Caco-2 (cell line): ENCODE results near the gene FARS2. TPM values are rescaled to one million over a fixed set of nuclear protein-coding genes. Genes with fewer than 3 reads are reported as not detected.

Source experiments
- BruUV-seq: library from RNA; stranded (reverse); fragments of 400-500 nt; replicated peaks from 2 replicates; lab custom pipeline; 2021; lab: Mats Ljungman, UMichigan
- CTCF ChIA-PET: fragments of 300-600 bp; sonication (Branson Sonifier 250); formaldehyde crosslinking; loops from one replicate; lab custom pipeline; 2022; ENCODE audit warnings: antibody characterized with exemption; lab: Charles Lee
- POLR2A ChIA-PET: fragments of 300-600 bp; sonication (Branson Sonifier 250); formaldehyde crosslinking; loops from one replicate; lab custom pipeline; 2022; ENCODE audit warnings: antibody characterized with exemption; lab: Charles Lee
- DNase-seq, 2 experiments: peaks; one replicate each; pipeline versions ENCODE4 v3.0.0 to v3.0.0-alpha.2; 2020 to 2022
- H3K27me3 ChIP-seq: replicated peaks from 2 replicates; pipeline ENCODE4 v1.6.0; 2011; ENCODE audit warnings: low read length; ENCODE audit not compliant: control insufficient read depth, insufficient read depth
- H3K36me3 ChIP-seq: 2 replicates; pipeline ENCODE4 v1.5.1; 2011; ENCODE audit warnings: low read length; ENCODE audit not compliant: control insufficient read depth, insufficient read depth
- H3K4me1 ChIP-seq: fragments of 250-450 bp; sonication (Bioruptor Pico); 2 replicates; pipeline ENCODE4 v1.5.1; 2020; ENCODE audit warnings: mild to moderate bottlenecking
- H3K4me3 ChIP-seq: 2 replicates; pipeline ENCODE4 v1.5.1; 2011; ENCODE audit warnings: low read depth, mild to moderate bottlenecking, control low read depth, low read length
- H3K9me3 ChIP-seq: fragments of 250-450 bp; sonication (Bioruptor Pico); 2 replicates; pipeline ENCODE4 v1.5.1; 2020; ENCODE audit warnings: mild to moderate bottlenecking, moderate library complexity
- H3K27ac Mint-ChIP-seq: one replicate; pipeline ENCODE4 v1.8.0; 2022; ENCODE audit warnings: mixed read lengths; ENCODE audit not compliant: unreplicated experiment
- H3K27me3 Mint-ChIP-seq: one replicate; pipeline ENCODE4 v1.8.0; 2022; ENCODE audit warnings: mixed read lengths; ENCODE audit not compliant: insufficient read depth, unreplicated experiment
- H3K36me3 Mint-ChIP-seq: one replicate; pipeline ENCODE4 v1.8.0; 2022; ENCODE audit warnings: mild to moderate bottlenecking, mixed read lengths; ENCODE audit not compliant: insufficient read depth, unreplicated experiment
- H3K4me1 Mint-ChIP-seq: one replicate; pipeline ENCODE4 v1.8.0; 2022; ENCODE audit warnings: low read depth, mixed read lengths; ENCODE audit not compliant: unreplicated experiment
- H3K4me3 Mint-ChIP-seq: one replicate; pipeline ENCODE4 v1.8.0; 2022; ENCODE audit warnings: mild to moderate bottlenecking, moderate library complexity, mixed read lengths; ENCODE audit not compliant: unreplicated experiment
- H3K9me3 Mint-ChIP-seq: one replicate; pipeline ENCODE4 v1.8.0; 2022; ENCODE audit warnings: mixed read lengths; ENCODE audit not compliant: unreplicated experiment
- intact Hi-C: fragments of 100-400 bp; cut with micrococcal nuclease; formaldehyde crosslinking; loops from one replicate; pipeline ENCODE4 v1.10.0; 2022; ENCODE audit not compliant: unreplicated experiment
- total RNA-seq: library from RNA; stranded (reverse); gene quantifications from 2 replicates; pipeline ENCODE4 v1.2.3, GENCODE V29; 2022
- TF ChIP-seq, protein P1 (sequence below), 2 experiments: fragments of 200-600 bp in 1 of 2; IDR thresholded peaks; 1 replicate in 1 of 2; 2 replicates in 1 of 2; pipeline versions ENCODE4 v1.5.1 to v1.8.0; 2011 to 2022; ENCODE audit warnings: antibody characterized with exemption in 1 of 2, control low read depth in 1 of 2, inconsistent platforms in 1 of 2, low read depth in 1 of 2, low read length in 1 of 2, mild to moderate bottlenecking in 1 of 2, moderate library complexity in 1 of 2; ENCODE audit not compliant: insufficient read depth in 1 of 2, severe bottlenecking in 1 of 2, unreplicated experiment in 1 of 2

FARS2 gene
- total RNA-seq, 1 experiment from 2014 or later = 15.4 TPM

- ChIA-PET CTCF (no interaction called here), POLR2A (no interaction called here)
- H3K36me3 Mint-ChIP-seq = peaks cover 13% of the 10 kb centered on the region
These were observed 23.5 kb upstream of the FARS2 start for GRCh38 chr6:5237805-5238204.

GRCh38 chr6:5238336-5238735 lies 23.0 kb upstream of the FARS2 start:
- CTCF ChIA-PET = no interaction called here

More at GRCh38 chr6:5237805-5238204, 23.5 kb upstream of the FARS2 start:
- TF ChIP-seq, protein P1, sequence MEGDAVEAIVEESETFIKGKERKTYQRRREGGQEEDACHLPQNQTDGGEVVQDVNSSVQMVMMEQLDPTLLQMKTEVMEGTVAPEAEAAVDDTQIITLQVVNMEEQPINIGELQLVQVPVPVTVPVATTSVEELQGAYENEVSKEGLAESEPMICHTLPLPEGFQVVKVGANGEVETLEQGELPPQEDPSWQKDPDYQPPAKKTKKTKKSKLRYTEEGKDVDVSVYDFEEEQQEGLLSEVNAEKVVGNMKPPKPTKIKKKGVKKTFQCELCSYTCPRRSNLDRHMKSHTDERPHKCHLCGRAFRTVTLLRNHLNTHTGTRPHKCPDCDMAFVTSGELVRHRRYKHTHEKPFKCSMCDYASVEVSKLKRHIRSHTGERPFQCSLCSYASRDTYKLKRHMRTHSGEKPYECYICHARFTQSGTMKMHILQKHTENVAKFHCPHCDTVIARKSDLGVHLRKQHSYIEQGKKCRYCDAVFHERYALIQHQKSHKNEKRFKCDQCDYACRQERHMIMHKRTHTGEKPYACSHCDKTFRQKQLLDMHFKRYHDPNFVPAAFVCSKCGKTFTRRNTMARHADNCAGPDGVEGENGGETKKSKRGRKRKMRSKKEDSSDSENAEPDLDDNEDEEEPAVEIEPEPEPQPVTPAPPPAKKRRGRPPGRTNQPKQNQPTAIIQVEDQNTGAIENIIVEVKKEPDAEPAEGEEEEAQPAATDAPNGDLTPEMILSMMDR (IDR thresholded peaks at IDR 0.05; ENCODE audit: insufficient read depth in 1 of 2, low read depth in 1 of 2, low read length in 1 of 2, severe bottlenecking in 1 of 2, unreplicated experiment in 1 of 2) = no peak
- Mint-ChIP-seq H3K27me3 (no peaks in the 10 kb centered on the region), H3K27ac (no peak overlapping the region), H3K4me3 (no peak overlapping the region), H3K9me3 (no peaks in the 10 kb centered on the region), H3K4me1 (no peaks in the 10 kb centered on the region)
- H3K9me3 ChIP-seq = no peaks in the 10 kb centered on the region
- no peaks in the 10 kb centered on the region; the same call in 1 of the 2 replicates for H3K36me3 ChIP-seq
- no peak for DNase-seq
- H3K4me3 ChIP-seq = no peak overlapping the region
- no TSS peak for BruUV-seq
- H3K4me1 ChIP-seq = no peaks in the 10 kb centered on the region
- intact Hi-C loops = no loop called here
- no peaks in the 10 kb centered on the region for H3K27me3 ChIP-seq

DNA sequence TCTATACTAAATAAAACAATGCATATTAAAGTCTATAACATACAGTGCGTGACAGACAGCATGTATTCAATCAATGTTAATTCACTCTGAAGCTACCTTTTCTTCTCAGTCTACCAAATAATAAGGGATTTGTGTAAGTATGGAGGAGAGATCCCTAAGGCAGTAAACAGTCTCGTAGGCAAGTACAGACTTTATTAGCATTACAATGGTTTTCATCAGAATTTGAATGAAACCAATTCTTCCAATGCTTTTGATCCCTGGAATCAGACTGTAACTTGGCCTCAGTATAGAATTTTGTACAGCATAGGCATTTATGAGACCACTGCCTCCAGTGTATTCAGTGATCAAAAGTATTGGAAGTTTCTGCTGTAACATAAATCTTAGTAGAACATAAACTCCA lies 20.1 kb upstream of the FARS2 start:
- no peaks in the 10 kb centered on the region for H3K9me3 ChIP-seq
- H3K4me3 Mint-ChIP-seq = no peak overlapping the region
- ChIA-PET POLR2A (no interaction called here), CTCF (no interaction called here)
- no peak for DNase-seq
- TF ChIP-seq, protein P1 (IDR thresholded peaks at IDR 0.05; ENCODE audit: insufficient read depth in 1 of 2, low read depth in 1 of 2, low read length in 1 of 2, severe bottlenecking in 1 of 2, unreplicated experiment in 1 of 2) = no peak
- H3K9me3 Mint-ChIP-seq = no peaks in the 10 kb centered on the region
- no peaks in the 10 kb centered on the region for H3K27me3 ChIP-seq
- H3K36me3 ChIP-seq = peaks cover 2% of the 10 kb centered on the region
- peaks cover 5% of the 10 kb centered on the region for H3K36me3 Mint-ChIP-seq
- intact Hi-C loops = no loop called here
- no peaks in the 10 kb centered on the region for H3K27me3 Mint-ChIP-seq
- H3K4me1 Mint-ChIP-seq = no peaks in the 10 kb centered on the region
- H3K4me3 ChIP-seq = no peak overlapping the region
- H3K27ac Mint-ChIP-seq = no peak overlapping the region
- no TSS peak for BruUV-seq
- H3K4me1 ChIP-seq = no peaks in the 10 kb centered on the region

More at GRCh38 chr6:5238336-5238735, 23.0 kb upstream of the FARS2 start:
- Mint-ChIP-seq H3K9me3 (no peaks in the 10 kb centered on the region), H3K27ac (no peak overlapping the region), H3K27me3 (no peaks in the 10 kb centered on the region), H3K4me1 (no peaks in the 10 kb centered on the region), H3K36me3 (peaks cover 13% of the 10 kb centered on the region), H3K4me3 (no peak overlapping the region)
- Histone ChIP-seq H3K36me3 (no peaks in the 10 kb centered on the region; the same call in 1 of the 2 replicates), H3K4me1 (no peaks in the 10 kb centered on the region), H3K27me3 (no peaks in the 10 kb centered on the region), H3K9me3 (no peaks in the 10 kb centered on the region), H3K4me3 (no peak overlapping the region)
- POLR2A ChIA-PET = no interaction called here
- intact Hi-C loops = no loop called here
- no peak for DNase-seq
- BruUV-seq = no TSS peak
- TF ChIP-seq, protein P1 (IDR thresholded peaks at IDR 0.05; ENCODE audit: insufficient read depth in 1 of 2, low read depth in 1 of 2, low read length in 1 of 2, severe bottlenecking in 1 of 2, unreplicated experiment in 1 of 2) = no peak
